Activated T-cell treated with anti-CD3 and anti-CD28 coated beads for 1 hour (primary cell): Measurements from ENCODE around the gene F7.
"Not testable (repeated sequence)": the region's sequence is repeated elsewhere in the genome, so short reads cannot be mapped to it uniquely, and the experiment has no call there.

Experiments used
- DNase-seq: peaks from one replicate; pipeline ENCODE4 v3.0.0-alpha.2; 2020; ENCODE audit warnings: low read depth

The F7 gene

GRCh38 chr13:113105032-113105920 lies at the start of gene F7:
F7 (plus strand) TSS chr13:113105791; CDS start chr13:113105842, 51 bp downstream.
- DNase-seq, result no peak

- DNase-seq, result no peak
Observed at GRCh38 chr13:113057084-113057483, 48.5 kb upstream of the F7 start.

GRCh38 chr13:113057559-113057958 lies 48.0 kb upstream of the F7 start:
- not testable (repeated sequence) for DNase-seq

- no peak for DNase-seq
Observed at GRCh38 chr13:113058129-113058987, 47.2 kb upstream of the F7 start.

GRCh38 chr13:113058988-113059850 lies 46.4 kb upstream of the F7 start:
- DNase-seq, result no peak

- DNase-seq, result no peak
Observed at GRCh38 chr13:113059891-113060290, 45.7 kb upstream of the F7 start.

GRCh38 chr13:113060557-113061270 lies 44.9 kb upstream of the F7 start:
- no peak for DNase-seq

GRCh38 chr13:113061271-113061625 lies 44.3 kb upstream of the F7 start:
- no peak for DNase-seq

- DNase-seq, result no peak
Observed at GRCh38 chr13:113061796-113062425, 43.7 kb upstream of the F7 start.

GRCh38 chr13:113062691-113063090 lies 42.9 kb upstream of the F7 start:
- no peak for DNase-seq

GRCh38 chr13:113063091-113063491 lies 42.5 kb upstream of the F7 start:
- DNase-seq, result no peak

- DNase-seq, result no peak
Observed at GRCh38 chr13:113064000-113064533, 41.5 kb upstream of the F7 start.

GRCh38 chr13:113064534-113065405 lies 40.8 kb upstream of the F7 start:
- DNase-seq, result no peak

GRCh38 chr13:113065406-113066141 lies 40.0 kb upstream of the F7 start:
- no peak for DNase-seq

- DNase-seq, result no peak
Observed at GRCh38 chr13:113066142-113066455, 39.5 kb upstream of the F7 start.

- DNase-seq, result no peak
Observed at GRCh38 chr13:113066746-113067145, 38.8 kb upstream of the F7 start.

- no peak for DNase-seq
Observed at GRCh38 chr13:113069861-113070805, 35.5 kb upstream of the F7 start.

- no peak for DNase-seq
Observed at GRCh38 chr13:113070855-113071254, 34.7 kb upstream of the F7 start.
